Gastrocnemius medialis (tissue), 4 donors: ENCODE measurements around the gene ETFDH. TPM values are rescaled to one million over a fixed set of nuclear protein-coding genes. Genes with fewer than 3 reads are reported as not detected.

Experiments used
- ATAC-seq, 2 donors: fragments of 150-250 bp; one replicate each; pipeline ENCODE4 v1.9.1; 2016
- DNase-seq, 2 donors: peaks; one replicate each; pipeline ENCODE4 v3.0.0-alpha.2; 2019
- H3K27ac ChIP-seq, 4 donors: fragments of 200-600 bp; sonication (generic); 1 replicate in 1 of 4; 2 replicates in 3 of 4; pipeline ENCODE4 v1.5.1; 2016 to 2018; ENCODE audit warnings: mild to moderate bottlenecking in 2 of 4, moderate library complexity in 1 of 4
- H3K27me3 ChIP-seq, 3 donors: fragments of 200-600 bp; sonication (generic) in 2 of 3; 1 replicate in 1 of 3; 2 replicates in 2 of 3; pipeline versions ENCODE4 v1.5.1 to v1.6.0; 2016 to 2019; ENCODE audit warnings: mild to moderate bottlenecking in 1 of 3, moderate library complexity in 1 of 3
- H3K36me3 ChIP-seq, 2 donors: fragments of 200-600 bp; sonication (generic) in 1 of 2; one replicate each; pipeline ENCODE4 v1.5.1; 2017 to 2018
- H3K4me1 ChIP-seq, 2 donors: fragments of 200-600 bp; sonication (generic) in 1 of 2; one replicate each; pipeline ENCODE4 v1.5.1; 2016 to 2017; ENCODE audit warnings: mild to moderate bottlenecking in 2 of 2
- H3K4me3 ChIP-seq, 4 donors: fragments of 200-600 bp; sonication (generic) in 3 of 4; 1 replicate in 1 of 4; 2 replicates in 3 of 4; pipeline ENCODE4 v1.5.1; 2016 to 2019; ENCODE audit warnings: mild to moderate bottlenecking in 2 of 4
- H3K9me3 ChIP-seq, 3 donors: fragments of 200-600 bp; sonication (generic) in 2 of 3; 1 replicate in 1 of 3; 2 replicates in 2 of 3; pipeline ENCODE4 v1.5.1; 2016 to 2019
- POLR2A ChIP-seq, 2 donors: fragments of 450-650 bp; IDR thresholded peaks; one replicate each; pipeline ENCODE4 v1.6.1; 2017; ENCODE audit warnings: antibody characterized with exemption in 2 of 2, mild to moderate bottlenecking in 2 of 2, moderate library complexity in 2 of 2
- in situ Hi-C, 4 donors: fragments of 200-750 bp; cut with MboI; loops; one replicate each; pipeline versions ENCODE4 v1.15.0 to v1.8.0; 2017; ENCODE audit warnings: low sequenced_read_pairs in 4 of 4
- intact Hi-C: fragments of 100-400 bp; cut with DNase I; formaldehyde crosslinking; loops from one replicate; pipeline ENCODE4 v1.15.1; 2023; ENCODE audit warnings: low total_unique reads
- total RNA-seq, 4 donors: library from RNA; depleted of rRNA; stranded (reverse); fragments of >200 nt; gene quantifications; one replicate each; pipeline versions ENCODE4 v1.1.0 to v1.2.3, GENCODE V29; 2016
- TF ChIP-seq, protein P1 (sequence below), 5 experiments: fragments of 450-650 bp in 3 of 5; fragments of 200-600 bp in 2 of 5; sonication (generic) in 2 of 5; IDR thresholded peaks in 4 of 5; conservative IDR thresholded peaks in 1 of 5; 1 replicate in 4 of 5; 2 replicates in 1 of 5; pipeline ENCODE4 v1.5.1; 2016 to 2019; ENCODE audit warnings: antibody characterized with exemption in 5 of 5, mild to moderate bottlenecking in 3 of 5, moderate library complexity in 3 of 5

ETFDH gene
- total RNA-seq, 4 donors from 2014 or later = 53.1 to 83.1 (median 62.0) TPM

GRCh38 chr4:158666892-158667291 is 5.2 kb upstream of the ETFDH start:
- Histone ChIP-seq H3K9me3 (no peaks in the 10 kb centered on the region), H3K36me3 (no peaks in the 10 kb centered on the region), H3K4me3 (no peak overlapping the region), H3K27me3 (no peaks in the 10 kb centered on the region), H3K27ac (no peak overlapping the region), H3K4me1 (peaks cover 10 to 12% of the 10 kb centered on the region in 2 donors)
- no peak for DNase-seq
- in situ Hi-C loops (no loop called here), intact Hi-C loops (no loop called here)
- no peak for TF ChIP-seq POLR2A (IDR thresholded peaks at IDR 0.05)
- TF ChIP-seq, protein P1, sequence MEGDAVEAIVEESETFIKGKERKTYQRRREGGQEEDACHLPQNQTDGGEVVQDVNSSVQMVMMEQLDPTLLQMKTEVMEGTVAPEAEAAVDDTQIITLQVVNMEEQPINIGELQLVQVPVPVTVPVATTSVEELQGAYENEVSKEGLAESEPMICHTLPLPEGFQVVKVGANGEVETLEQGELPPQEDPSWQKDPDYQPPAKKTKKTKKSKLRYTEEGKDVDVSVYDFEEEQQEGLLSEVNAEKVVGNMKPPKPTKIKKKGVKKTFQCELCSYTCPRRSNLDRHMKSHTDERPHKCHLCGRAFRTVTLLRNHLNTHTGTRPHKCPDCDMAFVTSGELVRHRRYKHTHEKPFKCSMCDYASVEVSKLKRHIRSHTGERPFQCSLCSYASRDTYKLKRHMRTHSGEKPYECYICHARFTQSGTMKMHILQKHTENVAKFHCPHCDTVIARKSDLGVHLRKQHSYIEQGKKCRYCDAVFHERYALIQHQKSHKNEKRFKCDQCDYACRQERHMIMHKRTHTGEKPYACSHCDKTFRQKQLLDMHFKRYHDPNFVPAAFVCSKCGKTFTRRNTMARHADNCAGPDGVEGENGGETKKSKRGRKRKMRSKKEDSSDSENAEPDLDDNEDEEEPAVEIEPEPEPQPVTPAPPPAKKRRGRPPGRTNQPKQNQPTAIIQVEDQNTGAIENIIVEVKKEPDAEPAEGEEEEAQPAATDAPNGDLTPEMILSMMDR (IDR thresholded peaks at IDR 0.05 in 4 of 5, conservative IDR thresholded peaks at IDR 0.05 in 1 of 5) = no peak
- no peak for ATAC-seq

GRCh38 chr4:158667651-158668198 is 4.4 kb upstream of the ETFDH start:
- Histone ChIP-seq H3K27me3 (no peaks in the 10 kb centered on the region), H3K9me3 (no peaks in the 10 kb centered on the region), H3K27ac (no peak overlapping the region), H3K4me3 (no peak overlapping the region), H3K4me1 (peaks cover 11 to 13% of the 10 kb centered on the region in 2 donors), H3K36me3 (no peaks in the 10 kb centered on the region)
- no peak for ATAC-seq
- no peak for TF ChIP-seq POLR2A (IDR thresholded peaks at IDR 0.05)
- TF ChIP-seq, protein P1 (IDR thresholded peaks at IDR 0.05 in 4 of 5, conservative IDR thresholded peaks at IDR 0.05 in 1 of 5) = peak in 1 of 5 experiments; percentile 38
- intact Hi-C loops = no loop called here
- no peak for DNase-seq
- in situ Hi-C loops = no loop called here

DNA sequence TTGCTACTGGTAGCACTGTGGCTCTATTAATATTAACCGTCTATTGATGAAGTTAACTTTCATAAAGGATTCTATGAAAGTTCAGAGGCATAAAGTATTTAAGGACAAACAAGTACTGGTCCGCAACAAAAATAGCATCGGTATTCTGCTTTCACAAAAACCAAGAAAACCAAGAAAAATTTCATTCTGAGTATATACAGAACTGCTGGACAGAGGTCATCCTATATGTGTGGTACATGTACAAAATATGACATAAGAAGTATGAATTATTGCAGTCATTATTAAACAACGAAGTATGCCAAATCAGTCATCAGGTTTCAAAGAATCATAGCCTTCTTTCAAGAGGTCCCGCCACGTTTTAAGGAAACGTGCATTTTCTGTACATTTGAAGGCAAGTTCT is 2.8 kb upstream of the ETFDH start:
- Histone ChIP-seq H3K4me3 (no peak overlapping the region), H3K9me3 (no peaks in the 10 kb centered on the region), H3K36me3 (no peaks in the 10 kb centered on the region), H3K27ac (no peak overlapping the region), H3K4me1 (peaks cover 24 to 26% of the 10 kb centered on the region in 2 donors), H3K27me3 (no peaks in the 10 kb centered on the region)
- in situ Hi-C loops = no loop called here
- no peak for ATAC-seq
- DNase-seq = no peak
- intact Hi-C loops = no loop called here
- TF ChIP-seq, protein P1 (IDR thresholded peaks at IDR 0.05 in 4 of 5, conservative IDR thresholded peaks at IDR 0.05 in 1 of 5) = no peak
- TF ChIP-seq POLR2A (IDR thresholded peaks at IDR 0.05) = no peak

GRCh38 chr4:158670975-158671664 is 976 bp upstream of the ETFDH start:
- intact Hi-C loops = loop anchor here (1.0 to 5.0 kb wide), 3 partner anchors 46 to 431 kb away; partner anchors contain the start of gene RAPGEF2
- no peak for ATAC-seq

More at GRCh38 chr4:158670975-158671664, 976 bp upstream of the ETFDH start:
- Histone ChIP-seq H3K4me1 (peaks cover 24 to 26% of the 10 kb centered on the region in 2 donors), H3K4me3 (peak overlapping the region; percentile 72 to 93 (median 82)), H3K9me3 (no peaks in the 10 kb centered on the region), H3K27ac (peak overlapping the region; percentile 94 to 99 (median 97)), H3K27me3 (no peaks in the 10 kb centered on the region), H3K36me3 (no peaks in the 10 kb centered on the region)
- peak; percentile 30 to 64 for DNase-seq
- TF ChIP-seq, protein P1 (IDR thresholded peaks at IDR 0.05 in 4 of 5, conservative IDR thresholded peaks at IDR 0.05 in 1 of 5) = no peak
- TF ChIP-seq POLR2A (IDR thresholded peaks at IDR 0.05) = no peak
- in situ Hi-C loops = loop anchor here in 1 of 4 donors (10.0 kb wide), 1 partner anchor 54 kb away; the partner anchor contains the start of gene PPID
